KMS-11 (cell line): ENCODE results near the gene IKBKE.

Source experiments
- H2AFZ ChIP-seq: fragments of 200-600 bp; sonication (generic); 2 replicates; pipeline ENCODE4 v1.6.1; 2016; ENCODE audit warnings: antibody characterized with exemption, mixed run types, low read depth
- H3K27ac ChIP-seq: fragments of 200-600 bp; sonication (generic); 2 replicates; pipeline ENCODE4 v1.6.1; 2016; ENCODE audit warnings: mild to moderate bottlenecking, mixed run types
- H3K27me3 ChIP-seq: fragments of 200-600 bp; sonication (generic); 2 replicates; pipeline ENCODE4 v1.6.1; 2017; ENCODE audit warnings: mild to moderate bottlenecking, low read depth, mixed run types, moderate library complexity; ENCODE audit not compliant: insufficient read depth
- H3K36me3 ChIP-seq: fragments of 200-600 bp; sonication (generic); 2 replicates; pipeline ENCODE4 v1.6.1; 2017; ENCODE audit warnings: mild to moderate bottlenecking, mixed run types; ENCODE audit not compliant: insufficient read depth
- H3K4me1 ChIP-seq: fragments of 200-600 bp; sonication (generic); 2 replicates; pipeline ENCODE4 v1.6.1; 2016; ENCODE audit warnings: mild to moderate bottlenecking, low read depth, mixed run types; ENCODE audit not compliant: poor library complexity, severe bottlenecking
- H3K4me2 ChIP-seq: fragments of 200-600 bp; sonication (generic); 2 replicates; pipeline ENCODE4 v1.7.0; 2016; ENCODE audit warnings: mild to moderate bottlenecking, mixed run types
- H3K4me3 ChIP-seq: fragments of 200-600 bp; sonication (generic); IDR thresholded peaks from 2 replicates; pipeline ENCODE4 v1.6.1; 2017; ENCODE audit warnings: low read depth, low read length, mixed read lengths; ENCODE audit not compliant: insufficient read depth
- H3K79me2 ChIP-seq: fragments of 200-600 bp; sonication (generic); 2 replicates; pipeline ENCODE4 v1.6.1; 2016; ENCODE audit warnings: low read depth, mixed run types; ENCODE audit not compliant: insufficient read depth
- H3K9ac ChIP-seq: fragments of 200-600 bp; sonication (generic); 2 replicates; pipeline ENCODE4 v1.6.1; 2016; ENCODE audit warnings: mild to moderate bottlenecking, mixed run types
- H4K20me1 ChIP-seq: fragments of 200-600 bp; sonication (generic); 2 replicates; pipeline ENCODE4 v1.6.1; 2016; ENCODE audit warnings: mild to moderate bottlenecking, mixed run types; ENCODE audit not compliant: insufficient read depth
- CTCF ChIP-seq: fragments of 200-600 bp; sonication (generic); conservative IDR thresholded peaks from 2 replicates; pipeline ENCODE4 v1.6.1; 2017; ENCODE audit warnings: low read depth, mild to moderate bottlenecking, antibody characterized with exemption, low read length, moderate library complexity, mixed read lengths

IKBKE gene

GRCh38 chr1:206535853-206536188, 65.5 kb downstream of the IKBKE start:
- Histone ChIP-seq H3K4me2 (no peak overlapping the region), H3K4me1 (no peaks in the 10 kb centered on the region)

DNA sequence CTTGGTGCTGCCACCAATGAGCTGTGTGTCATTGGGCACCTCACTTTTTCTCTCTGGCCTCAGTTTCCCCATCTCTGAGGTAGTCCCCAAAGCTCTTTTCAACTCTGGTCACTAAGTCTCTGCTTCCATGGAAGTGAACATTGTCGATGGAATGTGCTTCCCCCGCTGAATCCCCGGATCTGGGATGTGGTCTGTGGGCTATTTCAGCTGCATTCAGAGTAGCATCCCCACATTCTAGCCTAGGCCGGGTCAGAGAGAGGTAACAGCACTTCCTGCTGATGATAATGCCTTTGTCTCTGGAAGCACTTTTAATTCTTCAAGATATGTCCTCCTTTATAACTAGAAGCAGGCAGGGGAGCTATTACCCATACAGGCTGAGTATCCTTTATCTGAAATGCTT, 66.9 kb downstream of the IKBKE start:
- Histone ChIP-seq H3K4me1 (no peaks in the 10 kb centered on the region), H3K4me3 (no peak overlapping the region), H3K9ac (no peak overlapping the region), H3K27me3 (no peaks in the 10 kb centered on the region), H4K20me1 (no peaks in the 10 kb centered on the region), H2AFZ (no peak overlapping the region), H3K27ac (no peak overlapping the region), H3K36me3 (no peaks in the 10 kb centered on the region), H3K79me2 (no peaks in the 10 kb centered on the region), H3K4me2 (no peak overlapping the region)
- no peak for TF ChIP-seq CTCF

More at GRCh38 chr1:206535853-206536188, 65.5 kb downstream of the IKBKE start:
- no peaks in the 10 kb centered on the region for H3K27me3 ChIP-seq
- no peaks in the 10 kb centered on the region for H3K79me2 ChIP-seq
- TF ChIP-seq CTCF, result no peak
- no peak overlapping the region for H2AFZ ChIP-seq
- no peak overlapping the region for H3K9ac ChIP-seq
- H3K27ac ChIP-seq, result no peak overlapping the region
- no peaks in the 10 kb centered on the region for H4K20me1 ChIP-seq
- H3K36me3 ChIP-seq, result no peaks in the 10 kb centered on the region
- H3K4me3 ChIP-seq, result no peak overlapping the region

DNA sequence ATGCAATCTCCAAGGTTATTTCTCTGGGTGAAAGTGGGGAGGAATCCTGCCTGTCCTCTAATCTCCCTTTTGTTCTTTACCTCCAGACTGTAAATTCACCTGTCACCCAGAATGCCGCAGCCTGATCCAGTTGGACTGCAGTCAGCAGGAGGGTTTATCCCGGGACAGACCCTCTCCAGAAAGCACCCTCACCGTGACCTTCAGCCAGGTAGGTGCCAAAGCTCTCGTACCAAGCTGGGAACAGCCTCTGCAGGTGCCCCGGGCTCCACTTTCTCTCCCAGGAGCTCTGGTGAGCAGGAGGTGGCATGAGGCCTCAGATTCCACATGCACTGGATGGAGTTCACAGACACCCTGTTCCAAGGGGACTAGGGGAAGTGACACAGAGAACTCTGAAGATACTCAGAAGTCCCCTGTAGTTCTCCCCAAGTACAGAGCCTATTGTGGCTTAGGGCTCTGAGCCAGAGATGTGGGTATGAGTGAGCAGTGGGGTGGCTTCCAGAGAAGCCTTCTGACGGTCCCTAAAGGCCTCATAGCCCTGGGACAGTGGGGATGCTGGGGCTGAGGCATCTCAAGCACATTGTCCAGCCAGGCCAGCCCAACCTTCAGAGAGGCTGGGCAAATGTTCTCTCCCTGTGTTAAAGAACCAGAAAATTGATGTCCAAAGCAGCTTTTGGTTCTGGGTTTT, 68.0 kb downstream of the IKBKE start:
- H3K27me3 ChIP-seq, result no peaks in the 10 kb centered on the region
- H3K4me3 ChIP-seq, result no peak overlapping the region
- no peaks in the 10 kb centered on the region for H3K79me2 ChIP-seq
- H3K36me3 ChIP-seq, result no peaks in the 10 kb centered on the region
- TF ChIP-seq CTCF, result no peak
- no peak overlapping the region for H3K4me2 ChIP-seq
- H2AFZ ChIP-seq, result no peak overlapping the region
- no peak overlapping the region for H3K27ac ChIP-seq
- no peak overlapping the region for H3K9ac ChIP-seq
- H4K20me1 ChIP-seq, result no peaks in the 10 kb centered on the region
- H3K4me1 ChIP-seq, result no peaks in the 10 kb centered on the region

DNA sequence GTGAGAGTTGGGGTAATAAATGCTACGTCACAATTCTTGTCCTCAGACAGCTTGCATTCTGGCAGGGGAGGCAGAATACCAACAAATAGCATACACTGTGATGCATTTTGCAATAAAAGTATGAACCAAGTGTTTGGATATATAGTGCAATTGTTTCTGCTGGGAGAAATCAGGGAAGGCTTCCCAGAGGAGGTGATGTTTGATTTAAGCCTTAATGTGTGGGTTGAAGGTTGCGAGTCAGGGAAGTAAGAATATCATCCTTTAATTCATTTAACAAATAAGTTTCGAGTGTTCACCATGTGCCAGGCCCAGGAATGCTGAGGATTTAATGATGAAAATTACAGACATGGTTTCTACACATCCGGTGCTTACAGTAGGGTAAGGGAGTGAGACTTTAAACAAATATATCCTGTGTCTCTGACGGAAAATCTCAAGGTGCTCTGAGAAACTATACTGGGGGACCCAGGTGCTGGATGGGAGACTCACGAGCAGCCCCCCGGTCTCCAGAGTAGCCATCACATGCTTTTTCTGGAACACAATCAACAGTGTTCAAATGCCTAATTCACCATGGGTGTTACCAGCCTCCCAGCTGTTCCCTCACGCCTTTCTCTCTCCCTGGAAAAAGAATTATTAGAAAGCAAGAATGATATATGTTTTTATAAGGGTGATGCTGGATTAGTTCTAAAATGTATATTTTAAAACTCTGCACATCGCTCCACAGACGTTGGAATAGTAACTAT, 68.8 kb downstream of the IKBKE start:
- Histone ChIP-seq H3K9ac (no peak overlapping the region), H3K4me2 (no peak overlapping the region), H3K27me3 (no peaks in the 10 kb centered on the region), H3K79me2 (no peaks in the 10 kb centered on the region), H3K4me3 (no peak overlapping the region), H3K4me1 (no peaks in the 10 kb centered on the region), H3K27ac (no peak overlapping the region), H2AFZ (no peak overlapping the region), H3K36me3 (no peaks in the 10 kb centered on the region), H4K20me1 (no peaks in the 10 kb centered on the region)
- TF ChIP-seq CTCF, result no peak
